BJ (cell line): ENCODE measurements around the gene TMEM198. TPM values are rescaled to one million over a fixed set of nuclear protein-coding genes. Genes with fewer than 3 reads are reported as not detected.

Source experiments
- CTCF ChIA-PET: fragments of 350-600 bp; formaldehyde crosslinking; extraction: SDS; loops from one replicate; lab custom pipeline; 2021; ENCODE audit warnings: antibody characterized with exemption, inconsistent platforms; lab: Yijun Ruan, JAX
- POLR2A ChIA-PET: fragments of 300-600 bp; sonication (Branson Sonifier 250); formaldehyde crosslinking; extraction: SDS; loops from one replicate; lab custom pipeline; 2021; ENCODE audit warnings: antibody characterized with exemption; lab: Charles Lee
- DNase-seq: peaks from one replicate; pipeline ENCODE4 v3.0.0-alpha.2; 2011; ENCODE audit warnings: low read depth
- H3K27me3 ChIP-seq: 2 replicates; pipeline ENCODE4 v1.6.0; 2011; ENCODE audit warnings: low read length; ENCODE audit not compliant: control insufficient read depth, insufficient read depth
- H3K36me3 ChIP-seq: 2 replicates; pipeline ENCODE4 v1.5.1; 2011; ENCODE audit warnings: low read length; ENCODE audit not compliant: control insufficient read depth, insufficient read depth
- H3K4me3 ChIP-seq: 2 replicates; pipeline ENCODE4 v1.5.1; 2011; ENCODE audit warnings: low read depth, mild to moderate bottlenecking, control low read depth, low read length
- CTCF ChIP-seq: IDR thresholded peaks from 2 replicates; pipeline ENCODE4 v1.5.1; 2011; ENCODE audit warnings: low read depth, mild to moderate bottlenecking, control low read depth, inconsistent platforms, low read length, moderate library complexity; ENCODE audit not compliant: insufficient read depth
- polyA plus RNA-seq: library from polyadenylated mRNA; depleted of rRNA; stranded (reverse); fragments of >200 nt; gene quantifications from 2 replicates; pipeline ENCODE4 v1.2.3, GENCODE V29; 2011; rRNA removed
- small RNA-seq: library from RNA; depleted of rRNA; stranded (forward); fragments of <200 nt; gene quantifications from one replicate; pipeline ENCODE3, GENCODE V24; 2012; ENCODE audit warnings: low replicate concordance, low read depth; ENCODE audit not compliant: insufficient read length

Gene TMEM198
- polyA plus RNA-seq, 1 experiment, result 4.0 TPM

- no peak for DNase-seq
- TF ChIP-seq CTCF, result peak; percentile 22; the same call in 1 of the 2 replicates
- Histone ChIP-seq H3K4me3 (no peak overlapping the region), H3K27me3 (no peaks in the 10 kb centered on the region), H3K36me3 (no peaks in the 10 kb centered on the region)
- POLR2A ChIA-PET, result no interaction called here
- CTCF ChIA-PET, result interaction anchor here (0.6 to 3.1 kb wide), 4 partner anchors 10 to 758 kb away, joined by 3 to 20 read pairs (median 4); no protein-coding TSS in a partner anchor
These were observed 51.4 kb downstream of the TMEM198 start for GRCh38 chr2:219595256-219595655.

GRCh38 chr2:219596954-219597551 is 53.2 kb downstream of the TMEM198 start:
- ChIA-PET CTCF (interaction anchor here (0.6 to 4.5 kb wide), 11 partner anchors 12 to 67 kb away, joined by 3 to 26 read pairs (median 4); partner anchors contain the start of gene OBSL1), POLR2A (interaction anchor here (0.6 kb wide), 3 partner anchors 15 to 45 kb away, joined by 3 read pairs; no protein-coding TSS in a partner anchor)
- H3K4me3 ChIP-seq, result peak overlapping the region; percentile 83
- peaks cover 7% of the 10 kb centered on the region for H3K36me3 ChIP-seq
- DNase-seq, result no peak
- H3K27me3 ChIP-seq, result no peaks in the 10 kb centered on the region
- no peak for TF ChIP-seq CTCF

- no peak for TF ChIP-seq CTCF
- DNase-seq, result peak; percentile 81
- peaks cover 11% of the 10 kb centered on the region for H3K36me3 ChIP-seq
- ChIA-PET POLR2A (interaction anchor here (0.6 kb wide), 3 partner anchors 24 to 404 kb away, joined by 3 to 4 read pairs (median 3); no protein-coding TSS in a partner anchor), CTCF (interaction anchor here (0.6 to 4.5 kb wide), 13 partner anchors 23 to 426 kb away, joined by 3 to 26 read pairs (median 4); partner anchors contain the start of gene OBSL1)
- peak within 1 kb of the TSS; percentile 83 for H3K4me3 ChIP-seq
- H3K27me3 ChIP-seq, result no peaks in the 10 kb centered on the region
These were observed 53.9 kb downstream of the TMEM198 start, which contains the start of gene STK11IP for GRCh38 chr2:219597552-219598307. Gene STK11IP, plus strand, starts transcription at chr2:219597857. Its CDS starts 263 bp downstream, at chr2:219598120.

GRCh38 chr2:219598308-219599078 is 54.7 kb downstream of the TMEM198 start:
- ChIA-PET CTCF (interaction anchor here (0.5 to 4.5 kb wide), 10 partner anchors 23 to 427 kb away, joined by 3 to 26 read pairs (median 4); partner anchors contain the start of gene OBSL1), POLR2A (interaction anchor here (0.6 kb wide), 2 partner anchors 24 to 403 kb away, joined by 3 to 4 read pairs; no protein-coding TSS in a partner anchor)
- peaks cover 13% of the 10 kb centered on the region for H3K36me3 ChIP-seq
- peak overlapping the region; percentile 83 for H3K4me3 ChIP-seq
- no peak for TF ChIP-seq CTCF
- no peaks in the 10 kb centered on the region for H3K27me3 ChIP-seq
- DNase-seq, result no peak

Small RNAs within 50 kb of the gene (small RNA-seq; reads per million reads assigned to genes)
- gene MIR3132 (not detected), gene RN7SKP213 (not detected)

Other genes with a start within 250 kb of the TMEM198 start
- 3.2 and 7.0 TPM in 2 replicates for gene PTPRN, start 234.6 kb upstream of the TMEM198 start, polyA plus RNA-seq
- not detected in 2 replicates for gene RESP18, start 211.3 kb upstream of the TMEM198 start, polyA plus RNA-seq
- gene DNPEP, start 156.1 kb upstream of the TMEM198 start, polyA plus RNA-seq, result 69.2 and 134 TPM in 2 replicates
- 5.4 and 7.0 TPM in 2 replicates for gene DES, start 125.7 kb upstream of the TMEM198 start, polyA plus RNA-seq
- gene SPEG, start 109.2 kb upstream of the TMEM198 start, polyA plus RNA-seq, result 47.0 and 69.9 TPM in 2 replicates
- 123 and 171 TPM in 2 replicates for gene GMPPA, start 45.1 kb upstream of the TMEM198 start, polyA plus RNA-seq
- 0.04 and 0.09 TPM in 2 replicates for gene ASIC4, start 29.5 kb upstream of the TMEM198 start, polyA plus RNA-seq
- 65.0 and 119 TPM in 2 replicates for gene CHPF, start 219 bp upstream of the TMEM198 start, polyA plus RNA-seq
- 47.2 and 75.9 TPM in 2 replicates for gene OBSL1, start 27.5 kb downstream of the TMEM198 start, polyA plus RNA-seq
- 0.94 and 1.5 TPM in 2 replicates for gene INHA, start 28.3 kb downstream of the TMEM198 start, polyA plus RNA-seq
- gene STK11IP, start 53.8 kb downstream of the TMEM198 start, polyA plus RNA-seq, result 11.3 and 21.0 TPM in 2 replicates
- 7.6 and 12.1 TPM in 2 replicates for gene SLC4A3, start 83.6 kb downstream of the TMEM198 start, polyA plus RNA-seq